GM12865 (cell line): ENCODE data around the gene FAM3C.
"Not testable (repeated sequence)": the region's sequence is repeated elsewhere in the genome, so short reads cannot be mapped to it uniquely, and the experiment has no call there.

Source experiments
- DNase-seq: peaks from one replicate; pipeline ENCODE4 v3.0.0; 2010; ENCODE audit warnings: low read depth
- H3K4me3 ChIP-seq: 2 replicates; pipeline ENCODE4 v1.5.1; 2011; ENCODE audit warnings: mild to moderate bottlenecking, low read depth, low read length, control low read depth
- TF ChIP-seq, protein P1 (sequence below): IDR thresholded peaks from 2 replicates; pipeline ENCODE4 v1.5.1; 2011; ENCODE audit warnings: low read length, control low read depth, low read depth, inconsistent platforms; ENCODE audit not compliant: insufficient read depth; ENCODE audit errors: missing control alignments

FAM3C gene

DNA sequence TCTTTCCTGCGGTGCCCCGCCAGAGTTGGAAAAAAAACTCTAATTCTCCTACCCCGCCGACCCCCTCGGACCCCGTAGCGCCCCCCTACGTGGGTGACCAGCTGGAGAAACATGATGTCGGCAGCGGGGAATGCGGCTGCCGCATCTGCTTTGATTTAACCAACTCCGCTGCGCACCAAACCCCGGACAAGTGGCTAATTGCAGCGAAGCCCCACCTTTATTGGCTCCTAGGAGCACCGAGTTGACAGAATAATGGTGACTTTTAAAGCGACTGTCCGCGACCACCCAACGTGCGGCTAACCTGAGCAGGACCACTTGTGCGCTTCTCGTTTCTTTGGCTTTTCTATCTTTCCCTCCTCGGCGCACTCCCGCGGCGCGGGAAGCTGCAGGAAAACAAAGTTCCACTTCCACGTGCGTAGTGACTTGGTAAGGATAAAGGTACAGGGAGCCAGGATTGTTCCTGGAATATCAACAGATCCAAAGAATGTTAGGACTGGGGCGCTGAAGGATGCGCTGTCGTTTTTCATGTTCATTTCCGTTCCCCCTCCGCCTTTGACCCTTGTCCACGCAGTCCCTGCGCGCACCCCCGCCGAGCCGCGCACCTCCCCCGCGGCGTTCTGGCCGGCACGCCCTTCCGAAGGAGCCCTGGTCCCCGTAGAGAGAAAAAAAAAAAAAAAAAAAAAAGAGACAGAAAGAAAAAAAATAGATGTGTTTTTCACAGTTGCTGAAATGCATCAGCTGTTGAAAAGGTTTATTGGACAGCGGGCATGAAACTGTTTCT lies 65.9 kb downstream of the FAM3C start:
- no peak for DNase-seq
- TF ChIP-seq, protein P1, sequence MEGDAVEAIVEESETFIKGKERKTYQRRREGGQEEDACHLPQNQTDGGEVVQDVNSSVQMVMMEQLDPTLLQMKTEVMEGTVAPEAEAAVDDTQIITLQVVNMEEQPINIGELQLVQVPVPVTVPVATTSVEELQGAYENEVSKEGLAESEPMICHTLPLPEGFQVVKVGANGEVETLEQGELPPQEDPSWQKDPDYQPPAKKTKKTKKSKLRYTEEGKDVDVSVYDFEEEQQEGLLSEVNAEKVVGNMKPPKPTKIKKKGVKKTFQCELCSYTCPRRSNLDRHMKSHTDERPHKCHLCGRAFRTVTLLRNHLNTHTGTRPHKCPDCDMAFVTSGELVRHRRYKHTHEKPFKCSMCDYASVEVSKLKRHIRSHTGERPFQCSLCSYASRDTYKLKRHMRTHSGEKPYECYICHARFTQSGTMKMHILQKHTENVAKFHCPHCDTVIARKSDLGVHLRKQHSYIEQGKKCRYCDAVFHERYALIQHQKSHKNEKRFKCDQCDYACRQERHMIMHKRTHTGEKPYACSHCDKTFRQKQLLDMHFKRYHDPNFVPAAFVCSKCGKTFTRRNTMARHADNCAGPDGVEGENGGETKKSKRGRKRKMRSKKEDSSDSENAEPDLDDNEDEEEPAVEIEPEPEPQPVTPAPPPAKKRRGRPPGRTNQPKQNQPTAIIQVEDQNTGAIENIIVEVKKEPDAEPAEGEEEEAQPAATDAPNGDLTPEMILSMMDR, result no peak
- H3K4me3 ChIP-seq, result peak overlapping the region; percentile 31

DNA sequence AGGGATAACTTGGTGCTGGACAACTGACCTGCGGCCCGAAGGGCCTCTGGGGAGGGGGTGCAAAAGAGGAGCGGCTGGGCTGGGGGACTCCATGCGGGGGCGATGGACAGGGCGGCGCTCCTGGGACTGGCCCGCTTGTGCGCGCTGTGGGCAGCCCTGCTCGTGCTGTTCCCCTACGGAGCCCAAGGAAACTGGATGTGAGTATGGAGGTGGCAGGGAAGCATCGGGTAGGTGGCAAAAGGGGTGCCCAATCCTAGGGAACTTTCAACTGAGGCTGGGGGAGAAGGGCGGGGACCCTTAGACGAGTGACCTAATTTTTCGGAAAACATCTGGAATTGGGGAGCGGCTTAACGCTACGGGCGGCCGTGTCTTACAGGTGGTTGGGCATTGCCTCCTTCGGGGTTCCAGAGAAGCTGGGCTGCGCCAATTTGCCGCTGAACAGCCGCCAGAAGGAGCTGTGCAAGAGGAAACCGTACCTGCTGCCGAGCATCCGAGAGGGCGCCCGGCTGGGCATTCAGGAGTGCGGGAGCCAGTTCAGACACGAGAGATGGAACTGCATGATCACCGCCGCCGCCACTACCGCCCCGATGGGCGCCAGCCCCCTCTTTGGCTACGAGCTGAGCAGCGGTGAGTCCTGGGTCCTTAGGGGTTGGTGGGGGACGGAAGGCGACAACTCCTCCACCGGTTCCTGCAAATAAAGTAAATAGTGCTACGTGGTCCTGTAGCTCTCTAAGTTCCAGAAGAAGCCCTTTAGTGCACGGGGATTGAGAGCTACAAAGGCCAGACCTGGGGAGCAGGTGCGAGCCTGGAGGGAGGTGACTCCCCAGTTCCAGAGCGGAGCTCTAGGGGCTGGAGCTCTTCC lies 66.7 kb downstream of the FAM3C start:
- DNase-seq, result peak; percentile 54
- TF ChIP-seq, protein P1, result peak; percentile 11
- H3K4me3 ChIP-seq, result peak overlapping the region; percentile 31

DNA sequence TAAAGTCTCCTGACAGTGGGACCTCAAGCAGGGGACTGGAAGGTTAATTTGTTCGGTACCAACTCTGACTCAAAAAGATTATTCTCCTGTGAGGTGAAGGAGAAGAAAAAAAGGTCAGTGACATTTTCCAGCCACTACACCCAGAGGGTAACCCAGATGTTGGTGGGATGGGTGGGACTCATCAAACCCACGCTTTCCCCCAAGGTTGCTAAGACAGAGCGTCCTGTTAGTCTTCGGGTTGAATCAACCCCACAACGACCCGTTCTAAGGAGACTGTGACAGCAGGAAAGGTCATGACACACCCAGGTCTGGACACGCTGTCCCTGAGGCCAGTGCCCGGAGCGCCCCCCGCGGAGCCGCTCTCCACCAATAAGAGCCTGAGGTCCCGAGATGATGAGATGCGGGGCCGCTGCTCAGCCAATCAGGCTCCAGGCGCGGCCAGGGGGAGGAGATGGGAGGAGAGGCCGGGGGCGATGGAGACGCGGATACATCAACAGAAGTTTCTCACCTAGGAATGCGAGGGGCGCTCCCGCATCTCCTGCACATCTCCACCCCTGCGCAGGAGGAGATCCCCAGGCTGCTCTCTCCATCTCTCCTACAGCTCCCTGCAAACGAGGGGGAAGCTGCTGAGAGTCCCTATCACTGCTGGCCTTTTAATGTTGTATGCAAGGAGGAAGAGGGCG lies 67.5 kb downstream of the FAM3C start, which contains the start of gene WNT16:
WNT16 (plus strand) TSS at position 493 of the 683 bp plus-strand sequence. CDS start 293 bp downstream, outside the sequence.
- DNase-seq, result no peak
- H3K4me3 ChIP-seq, result peak within 1 kb of the TSS; percentile 31

DNA sequence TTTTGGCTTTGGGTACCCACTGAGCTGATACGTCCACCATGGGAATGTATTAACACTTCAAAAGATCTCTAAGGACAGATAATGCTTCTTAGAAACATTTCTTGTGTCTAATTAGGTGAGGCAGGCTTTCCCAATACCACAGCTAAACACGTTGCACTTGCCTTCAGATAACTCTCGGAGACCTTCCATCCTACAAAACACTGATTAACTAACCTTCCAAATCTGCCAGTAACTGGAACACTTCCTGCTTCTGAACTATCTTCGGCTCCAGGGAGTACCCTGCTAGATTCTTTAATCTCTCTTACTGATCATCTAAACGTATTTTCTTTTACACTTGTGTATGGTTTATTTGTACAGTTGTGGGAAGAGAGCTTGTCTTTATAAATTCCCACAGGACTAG lies 68.4 kb downstream of the FAM3C start:
- TF ChIP-seq, protein P1, result no peak
- no peak for DNase-seq
- no peak overlapping the region for H3K4me3 ChIP-seq

More for the DNA sequence above, 67.5 kb downstream of the FAM3C start, which contains the start of gene WNT16:
- TF ChIP-seq, protein P1, result no peak

DNA sequence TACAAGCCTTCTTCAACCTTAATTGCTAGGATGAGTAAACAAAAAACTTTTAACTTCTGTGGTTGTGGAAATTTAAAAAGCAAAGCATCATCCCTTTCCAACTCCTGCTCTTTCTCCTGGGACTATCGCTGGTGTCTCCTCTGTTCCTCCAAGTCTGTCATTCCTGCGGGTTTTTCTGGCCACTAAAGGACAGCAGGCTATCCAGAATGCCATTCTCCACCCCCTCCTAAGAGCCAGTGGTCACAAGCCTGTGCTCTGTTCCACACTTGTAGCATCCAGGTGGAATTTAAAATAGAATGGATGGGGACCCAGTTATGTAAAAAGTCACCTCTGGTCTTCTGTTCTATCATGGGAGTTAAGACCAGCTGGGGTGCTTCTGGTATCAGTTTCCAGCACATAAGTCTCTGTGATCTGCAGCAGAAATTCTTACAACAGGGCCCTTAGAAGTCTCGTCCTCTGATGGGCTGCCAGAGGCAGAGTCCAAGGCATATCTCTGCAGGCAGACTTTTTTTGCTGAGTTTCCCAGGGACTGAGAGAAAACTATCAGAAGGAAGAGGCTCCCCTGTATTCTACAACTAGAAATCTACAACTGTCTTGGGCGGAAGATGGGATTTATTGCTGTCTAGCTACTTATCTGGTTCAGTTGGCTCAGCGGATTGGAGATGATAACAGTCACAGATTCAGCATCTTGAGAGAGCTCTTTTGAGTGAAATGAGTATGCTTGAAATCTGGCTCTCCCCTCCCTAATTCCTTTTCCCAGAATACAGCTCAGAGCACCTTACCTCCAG lies 72.4 kb downstream of the FAM3C start:
- no peak for DNase-seq
- TF ChIP-seq, protein P1, result no peak
- H3K4me3 ChIP-seq, result no peak overlapping the region

DNA sequence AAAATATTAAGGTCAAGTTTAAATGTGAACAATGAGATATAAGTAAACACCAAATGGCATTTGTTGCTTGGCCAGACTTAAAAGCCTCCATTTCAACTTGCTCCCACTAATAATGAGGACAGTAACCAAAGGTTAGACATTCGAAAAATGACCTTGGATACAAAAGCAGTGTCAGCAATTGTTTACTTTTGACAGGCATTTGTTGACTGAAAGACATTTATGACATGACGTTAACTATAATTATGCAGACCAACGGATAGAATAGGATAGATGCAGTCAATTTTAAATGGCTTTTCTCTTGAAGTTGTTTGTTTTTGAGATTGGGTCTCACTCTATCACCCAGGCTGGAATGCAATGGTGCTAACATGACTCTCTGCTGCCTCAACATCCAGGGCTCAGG lies 73.6 kb downstream of the FAM3C start:
- TF ChIP-seq, protein P1, result no peak
- H3K4me3 ChIP-seq, result no peak overlapping the region
- no peak for DNase-seq

DNA sequence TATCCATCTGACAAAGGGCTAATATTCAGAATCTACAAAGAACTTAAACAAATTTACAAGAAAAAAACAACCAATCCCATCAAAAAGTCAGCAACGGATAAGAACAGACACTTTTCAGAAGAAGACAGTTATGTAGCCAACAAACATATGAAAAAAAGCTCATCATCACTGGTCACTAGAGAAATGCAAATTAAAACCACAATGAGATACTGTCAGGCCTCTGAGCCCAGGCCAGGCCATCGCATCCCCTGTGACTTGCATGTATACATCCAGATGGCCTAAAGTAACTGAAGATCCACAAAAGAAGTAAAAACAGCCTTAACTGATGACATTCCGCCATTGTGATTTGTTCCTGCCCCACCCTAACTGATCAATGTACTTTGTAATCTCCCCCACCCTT lies 80.9 kb downstream of the FAM3C start:
- not testable (repeated sequence) for DNase-seq, H3K4me3 ChIP-seq
